SK-N-SH treated with all-trans-retinoic acid at 6 μM for 48 hours (cell line): ENCODE data around the gene SCO2.

Experiments
- ARNTL ChIP-seq: fragments of 450-650 bp; formaldehyde crosslinking; IDR thresholded peaks from 2 replicates; pipeline ENCODE4 v1.5.0; 2020; ENCODE audit warnings: low read depth, mild to moderate bottlenecking, moderate library complexity, borderline replicate concordance
- BACH2 ChIP-seq: fragments of 250-450 bp; sonication (Bioruptor Pico); IDR thresholded peaks from 2 replicates; pipeline ENCODE4 v1.9.0; 2021; ENCODE audit warnings: mild to moderate bottlenecking, borderline replicate concordance
- CREB5 ChIP-seq: fragments of 250-450 bp; sonication (Bioruptor Pico); IDR thresholded peaks from 2 replicates; pipeline ENCODE4 v1.5.1; 2020; ENCODE audit warnings: low read depth, mild to moderate bottlenecking, moderate library complexity
- ESRRG ChIP-seq: fragments of 250-450 bp; sonication (Bioruptor Pico); IDR thresholded peaks from 2 replicates; pipeline ENCODE4 v1.6.1; 2021; ENCODE audit warnings: mild to moderate bottlenecking
- GLIS3 ChIP-seq: fragments of 250-450 bp; sonication (Bioruptor Pico); IDR thresholded peaks from 2 replicates; pipeline ENCODE4 v1.5.0; 2020; ENCODE audit warnings: mild to moderate bottlenecking, moderate library complexity
- PATZ1 ChIP-seq: fragments of 250-450 bp; sonication (Bioruptor Pico); IDR thresholded peaks from 2 replicates; pipeline ENCODE4 v1.8.0; 2020; ENCODE audit warnings: mild to moderate bottlenecking, moderate library complexity, borderline replicate concordance
- PPARA ChIP-seq: fragments of 250-450 bp; sonication (Bioruptor Pico); IDR thresholded peaks from 2 replicates; pipeline ENCODE4 v1.5.0; 2020; ENCODE audit warnings: mild to moderate bottlenecking, borderline replicate concordance
- SNAI2 ChIP-seq: fragments of 250-450 bp; sonication (Bioruptor Pico); IDR thresholded peaks from 2 replicates; pipeline ENCODE4 v1.5.0; 2020; ENCODE audit warnings: mild to moderate bottlenecking, moderate library complexity
- TOX ChIP-seq: fragments of 250-450 bp; sonication (Bioruptor Pico); IDR thresholded peaks from 2 replicates; pipeline ENCODE4 v1.8.0; 2021; ENCODE audit warnings: mild to moderate bottlenecking, moderate library complexity, borderline replicate concordance
- ZC3H10 ChIP-seq: fragments of 250-450 bp; sonication (Bioruptor Pico); IDR thresholded peaks from 2 replicates; pipeline ENCODE4 v1.5.1; 2021; ENCODE audit warnings: mild to moderate bottlenecking, moderate library complexity
- ZFP3 ChIP-seq: fragments of 250-450 bp; sonication (Bioruptor Pico); IDR thresholded peaks from 2 replicates; pipeline ENCODE4 v1.5.0; 2020; ENCODE audit warnings: mild to moderate bottlenecking, moderate library complexity
- ZFP30 ChIP-seq: fragments of 450-650 bp; formaldehyde crosslinking; IDR thresholded peaks from 2 replicates; pipeline ENCODE4 v1.5.0; 2022; ENCODE audit warnings: mild to moderate bottlenecking, moderate library complexity

GRCh38 chr22:50553310-50553709, 27.9 kb upstream of the SCO2 start:
- TF ChIP-seq PPARA (CRISPR knock-in tag): no peak
- no peak for TF ChIP-seq ARNTL (CRISPR knock-in tag)
- no peak for TF ChIP-seq GLIS3
- TF ChIP-seq SNAI2 (CRISPR knock-in tag): no peak
- no peak for TF ChIP-seq TOX (CRISPR knock-in tag)
- no peak for TF ChIP-seq ZC3H10
- TF ChIP-seq PATZ1 (CRISPR knock-in tag): no peak
- TF ChIP-seq ZFP30: no peak
- no peak for TF ChIP-seq CREB5 (CRISPR knock-in tag)
- TF ChIP-seq BACH2 (CRISPR knock-in tag): no peak
- TF ChIP-seq ZFP3: no peak
- no peak for TF ChIP-seq ESRRG (CRISPR knock-in tag)
